ENCODE results near the gene TDRD7.

DNA sequence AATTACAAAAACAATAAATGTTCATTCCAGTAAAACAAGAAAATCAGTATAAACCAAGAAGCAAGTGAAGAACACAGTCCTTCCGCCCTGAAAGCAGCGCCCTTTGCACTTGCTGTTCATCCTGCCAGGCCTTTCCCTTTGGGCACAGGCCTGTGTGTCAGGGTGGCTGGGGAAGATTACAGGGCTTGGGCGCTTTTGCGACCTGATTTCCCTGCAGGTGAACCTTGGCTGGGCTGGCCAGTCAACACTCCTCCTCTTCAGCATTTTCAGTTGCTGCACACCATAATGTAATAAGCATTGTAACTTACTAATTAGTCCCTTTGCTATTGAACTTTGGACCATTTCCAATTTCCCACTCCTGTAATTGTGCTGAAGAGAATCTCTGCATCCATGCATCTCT, 38.6 kb upstream of the TDRD7 start:
- TF ChIP-seq SMC3 (conservative IDR thresholded peaks at IDR 0.05; ENCODE audit: insufficient read depth, low read depth, low read length) (no peak), POLR2A (conservative IDR thresholded peaks at IDR 0.05) (no peak), ZNF584 (CRISPR knock-in tag; IDR thresholded peaks at IDR 0.05; ENCODE audit: low read depth) (no peak), JUN (IDR thresholded peaks at IDR 0.05; ENCODE audit: borderline replicate concordance, low read depth, low read length) (no peak), JUN (CRISPR knock-in tag; IDR thresholded peaks at IDR 0.05; ENCODE audit: borderline replicate concordance) (no peak)

Measured in K562 (cell line).